Measurements from ENCODE around the gene SERF2. TPM values are rescaled to one million over a fixed set of nuclear protein-coding genes. Genes with fewer than 3 reads are reported as not detected.
"Not testable (repeated sequence)": the region's sequence is repeated elsewhere in the genome, so short reads cannot be mapped to it uniquely, and the experiment has no call there.

Gene SERF2
- total RNA-seq, 1 experiment from 2014 or later: 355 TPM

GRCh38 chr15:43792761-43793476 is 799 bp downstream of the SERF2 start:
- no peak for DNase-seq (ENCODE audit: extremely low read depth, low read depth)

- no peak for DNase-seq (ENCODE audit: extremely low read depth, low read depth)
Observed at GRCh38 chr15:43793647-43794046, 1.5 kb downstream of the SERF2 start.

- DNase-seq (ENCODE audit: extremely low read depth, low read depth): no peak
Observed at GRCh38 chr15:43794269-43795037, 2.3 kb downstream of the SERF2 start.

- DNase-seq (ENCODE audit: extremely low read depth, low read depth): no peak
Observed at GRCh38 chr15:43795197-43795596, 3.1 kb downstream of the SERF2 start.

GRCh38 chr15:43795997-43796396 is 3.9 kb downstream of the SERF2 start:
- no peak for DNase-seq (ENCODE audit: extremely low read depth, low read depth)

GRCh38 chr15:43796566-43796965 is 4.4 kb downstream of the SERF2 start:
- no peak for DNase-seq (ENCODE audit: extremely low read depth, low read depth)

- no peak for DNase-seq (ENCODE audit: extremely low read depth, low read depth)
Observed at GRCh38 chr15:43799209-43799944, 7.3 kb downstream of the SERF2 start.

- no peak for DNase-seq (ENCODE audit: extremely low read depth, low read depth)
Observed at GRCh38 chr15:43799945-43800285, 7.8 kb downstream of the SERF2 start, which contains the start of gene SERINC4. Gene SERINC4 (minus strand): TSS chr15:43800220. CDS start chr15:43799986, 234 bp downstream.

- DNase-seq (ENCODE audit: extremely low read depth, low read depth): peak; percentile 79
Observed at GRCh38 chr15:43800286-43801141, 8.4 kb downstream of the SERF2 start, which contains the start of gene HYPK. Gene HYPK (plus strand): TSS chr15:43800599. CDS start chr15:43800623, 24 bp downstream.

GRCh38 chr15:43802676-43803075 is 10.6 kb downstream of the SERF2 start:
- not testable (repeated sequence) for DNase-seq (ENCODE audit: extremely low read depth, low read depth)

- DNase-seq (ENCODE audit: extremely low read depth, low read depth): no peak
Observed at GRCh38 chr15:43808435-43808950, 16.4 kb downstream of the SERF2 start.

GRCh38 chr15:43808960-43809678 is 17.0 kb downstream of the SERF2 start:
- DNase-seq (ENCODE audit: extremely low read depth, low read depth): no peak

- not testable (repeated sequence) for DNase-seq (ENCODE audit: extremely low read depth, low read depth)
Observed at GRCh38 chr15:43815064-43815463, 22.9 kb downstream of the SERF2 start.

- no peak for DNase-seq (ENCODE audit: extremely low read depth, low read depth)
Observed at GRCh38 chr15:43821505-43821904, 29.4 kb downstream of the SERF2 start.

- DNase-seq (ENCODE audit: extremely low read depth, low read depth): peak; percentile 95
Observed at GRCh38 chr15:43824302-43825246, 32.5 kb downstream of the SERF2 start, which contains the start of gene MFAP1. Gene MFAP1 (minus strand): TSS chr15:43824690. CDS start chr15:43824569, 121 bp downstream.

GRCh38 chr15:43825305-43825704 is 33.2 kb downstream of the SERF2 start:
- not testable (repeated sequence) for DNase-seq (ENCODE audit: extremely low read depth, low read depth)

- no peak for DNase-seq (ENCODE audit: extremely low read depth, low read depth)
Observed at GRCh38 chr15:43826029-43826507, 33.9 kb downstream of the SERF2 start.
